Activated T-cell treated with anti-CD3 and anti-CD28 coated beads for 1 hour (primary cell): ENCODE results near the gene C10orf143.
"Not testable (repeated sequence)": the region's sequence is repeated elsewhere in the genome, so short reads cannot be mapped to it uniquely, and the experiment has no call there.

ENCODE experiments used
- DNase-seq: peaks from one replicate; pipeline ENCODE4 v3.0.0-alpha.2; 2020; ENCODE audit warnings: low read depth

Gene C10orf143

GRCh38 chr10:130111113-130111851 is 652 bp upstream of the C10orf143 start:
- DNase-seq, result peak; percentile 87

DNA sequence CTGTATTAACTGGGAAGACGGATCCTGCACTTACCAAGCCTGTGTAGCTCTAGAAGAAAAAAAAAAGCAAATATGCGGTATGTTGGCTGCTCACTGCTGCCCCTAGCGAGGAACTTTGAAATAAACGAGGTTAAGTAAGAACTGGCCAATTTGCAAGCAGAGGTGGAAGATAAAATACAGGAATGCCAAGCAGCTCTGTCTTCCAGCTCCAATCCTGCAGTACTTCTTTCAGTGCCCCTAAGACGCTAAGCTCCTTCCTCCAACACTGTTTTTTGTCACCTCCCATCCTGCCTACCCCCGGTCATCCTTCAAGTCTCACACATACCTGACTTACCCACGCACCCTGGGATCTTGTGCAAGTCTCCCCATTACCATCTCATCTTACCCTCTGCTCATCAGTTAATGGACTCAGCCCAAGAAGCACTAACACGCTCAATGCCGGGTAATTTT is 809 bp downstream of the C10orf143 start:
- peak; percentile 61 for DNase-seq

- DNase-seq, result no peak
Observed at GRCh38 chr10:130108934-130109604, 1.6 kb downstream of the C10orf143 start.

GRCh38 chr10:130108146-130108545 is 2.5 kb downstream of the C10orf143 start:
- not testable (repeated sequence) for DNase-seq

GRCh38 chr10:130105724-130106123 is 4.9 kb downstream of the C10orf143 start:
- DNase-seq, result no peak

- DNase-seq, result no peak
Observed at GRCh38 chr10:130099344-130099743, 11.3 kb downstream of the C10orf143 start.

- not testable (repeated sequence) for DNase-seq
Observed at GRCh38 chr10:130090565-130090964, 20.1 kb downstream of the C10orf143 start.

GRCh38 chr10:130080461-130080814 is 30.2 kb downstream of the C10orf143 start:
- DNase-seq, result no peak

DNA sequence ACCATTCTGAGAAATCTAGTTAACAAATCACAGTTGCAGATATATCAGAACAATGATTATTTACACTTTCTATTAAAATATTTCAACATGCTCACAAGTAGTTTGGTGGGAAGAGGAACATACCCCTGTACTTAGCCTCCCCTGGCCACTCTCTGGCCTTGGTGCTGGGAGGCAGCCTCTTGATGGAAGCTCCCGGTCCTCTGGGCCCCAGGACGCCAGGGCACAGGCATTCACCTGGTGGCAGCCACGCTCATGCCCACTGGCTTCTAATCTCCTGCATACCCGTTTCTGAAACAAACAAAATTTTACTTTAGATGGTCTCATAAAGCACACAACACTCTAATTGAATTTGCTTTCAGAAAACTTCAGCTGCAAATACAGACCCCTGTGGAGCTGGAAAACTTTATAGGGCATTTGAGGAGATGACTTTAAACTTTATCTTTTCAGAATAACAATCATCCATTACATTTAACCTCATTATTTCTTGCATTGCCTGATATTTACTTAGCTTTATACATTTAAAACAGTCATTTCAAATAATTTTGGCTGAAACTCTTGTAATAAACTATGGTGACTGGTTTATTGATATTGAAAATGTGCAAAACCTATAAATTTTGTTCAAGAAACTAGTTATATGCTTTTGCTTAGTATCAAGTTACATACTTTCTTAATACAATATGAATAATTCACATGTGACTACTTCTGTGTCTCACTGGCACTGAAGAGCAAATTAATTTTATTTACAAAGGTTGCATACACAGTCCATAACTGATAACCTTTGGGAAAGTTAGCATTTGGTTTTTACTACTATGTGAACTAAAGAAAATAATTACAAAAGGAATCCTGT is 30.8 kb downstream of the C10orf143 start:
- DNase-seq, result no peak

GRCh38 chr10:130078120-130078519 is 32.5 kb downstream of the C10orf143 start:
- DNase-seq, result no peak

GRCh38 chr10:130076681-130077080 is 33.9 kb downstream of the C10orf143 start:
- DNase-seq, result no peak

DNA sequence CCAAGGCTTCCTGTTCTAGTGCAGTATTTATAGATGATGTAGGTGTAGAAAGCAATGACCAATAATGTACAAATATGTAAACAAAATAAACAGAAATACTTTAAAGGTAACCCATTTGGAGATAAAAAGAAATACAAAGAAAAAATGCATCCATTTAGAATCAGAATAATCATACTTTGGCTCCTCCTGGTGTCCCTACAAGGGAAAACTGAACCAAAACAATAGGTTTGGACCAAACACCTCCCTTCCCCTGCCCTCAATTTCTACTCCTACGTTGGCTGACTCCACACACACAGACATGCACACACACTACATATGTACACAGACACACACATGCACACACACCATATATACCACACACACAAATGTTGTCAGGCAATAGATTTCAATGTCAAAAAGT is 36.0 kb downstream of the C10orf143 start:
- no peak for DNase-seq

DNA sequence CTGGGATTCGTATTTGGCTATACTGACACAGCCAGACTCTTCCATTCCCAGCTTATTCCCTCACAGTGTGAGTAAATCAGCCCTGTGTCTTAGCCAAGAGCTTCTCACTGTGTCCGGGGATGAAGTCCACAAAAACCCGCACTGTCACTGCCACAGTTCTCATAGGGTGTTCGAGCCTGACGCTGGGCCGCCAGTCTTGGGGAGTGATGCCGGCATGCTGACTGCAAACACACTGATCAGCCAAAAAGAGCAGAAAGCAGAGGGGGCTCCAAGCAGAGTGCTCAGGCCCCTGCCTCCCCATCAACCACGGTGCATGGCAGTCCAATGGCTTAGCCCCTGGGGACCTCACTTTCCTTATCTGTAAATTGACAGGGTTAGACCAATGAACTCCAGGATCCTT is 36.7 kb downstream of the C10orf143 start:
- DNase-seq, result no peak

DNA sequence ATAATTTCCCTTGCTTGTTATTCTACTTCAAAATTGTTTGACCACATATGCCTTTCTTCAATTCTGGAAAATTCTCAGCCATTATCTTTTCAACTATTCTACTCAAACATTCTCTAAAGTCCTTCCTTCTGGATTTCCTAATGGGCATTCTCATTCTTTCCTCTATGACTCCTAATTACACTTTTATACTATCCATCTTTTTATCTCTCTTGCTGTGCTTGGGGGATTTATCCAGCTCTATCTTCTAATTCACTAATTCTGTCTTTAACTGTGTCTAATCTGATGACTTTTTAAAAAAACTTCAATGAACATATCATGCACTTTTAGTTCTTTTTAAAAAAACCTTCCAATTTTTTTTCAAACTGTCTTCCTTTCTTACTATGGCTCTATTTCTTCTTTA is 38.4 kb downstream of the C10orf143 start:
- no peak for DNase-seq

DNA sequence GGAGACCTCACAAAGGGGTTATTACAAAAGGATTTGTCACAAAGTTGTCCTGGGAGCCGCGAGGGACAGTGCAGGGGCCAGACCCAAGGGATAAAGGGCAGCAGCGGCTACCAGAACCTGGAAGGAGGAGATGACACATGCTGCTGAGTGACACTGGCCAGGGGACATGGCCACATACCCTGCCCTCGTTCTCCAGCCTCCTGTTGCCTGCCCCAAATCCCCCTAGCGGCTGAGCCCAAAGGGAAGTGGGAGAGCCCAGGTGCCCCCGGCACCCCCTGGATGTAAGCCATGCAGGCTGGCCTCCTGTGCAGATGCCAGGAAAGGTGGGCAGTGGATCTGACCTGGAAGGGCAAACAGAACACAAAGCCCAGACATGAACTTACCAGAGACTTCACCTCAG is 42.7 kb downstream of the C10orf143 start:
- no peak for DNase-seq

GRCh38 chr10:130066743-130067142 is 43.9 kb downstream of the C10orf143 start:
- DNase-seq, result no peak

DNA sequence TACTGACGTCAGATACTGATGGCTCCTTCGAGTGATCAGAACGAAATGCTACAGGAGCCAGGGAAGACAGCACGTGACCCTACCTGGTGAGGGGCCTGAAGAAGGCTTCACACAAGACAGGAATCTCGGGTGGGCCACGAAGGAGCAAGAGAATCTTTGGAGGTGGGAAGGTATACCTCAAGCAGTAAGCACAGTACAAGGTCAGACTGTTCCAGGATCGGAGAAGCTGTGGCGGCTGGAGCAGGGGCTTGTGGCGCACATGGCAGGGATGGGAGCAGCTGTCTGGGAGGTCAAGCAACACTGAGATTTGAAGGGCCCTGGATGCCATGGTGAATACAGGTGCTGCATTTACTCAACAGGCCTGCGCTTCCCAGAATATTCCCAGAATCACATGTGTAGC is 45.4 kb downstream of the C10orf143 start:
- DNase-seq, result no peak

- DNase-seq, result no peak
Observed at GRCh38 chr10:130064783-130065182, 45.8 kb downstream of the C10orf143 start.

DNA sequence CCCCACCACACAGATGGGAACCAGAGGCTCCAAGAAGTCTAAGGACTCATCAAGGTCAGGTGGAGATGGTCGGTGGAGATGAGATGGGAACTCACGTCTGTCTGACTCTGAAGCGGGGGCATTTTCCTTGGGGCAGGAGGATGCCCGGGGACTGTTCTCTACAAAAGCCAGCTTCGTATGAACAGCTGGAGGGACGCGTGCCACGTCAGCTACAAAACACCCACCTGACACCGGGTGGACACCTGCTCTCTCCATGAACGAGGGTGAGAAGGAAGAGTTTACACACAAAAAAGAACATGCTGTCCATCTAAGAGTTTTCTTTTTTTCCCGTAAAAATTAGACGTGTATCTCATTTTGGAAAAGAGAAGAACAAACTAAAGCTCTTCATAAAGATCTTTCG is 47.7 kb downstream of the C10orf143 start:
- no peak for DNase-seq

- DNase-seq, result no peak
Observed at GRCh38 chr10:130062201-130062600, 48.4 kb downstream of the C10orf143 start.

DNA sequence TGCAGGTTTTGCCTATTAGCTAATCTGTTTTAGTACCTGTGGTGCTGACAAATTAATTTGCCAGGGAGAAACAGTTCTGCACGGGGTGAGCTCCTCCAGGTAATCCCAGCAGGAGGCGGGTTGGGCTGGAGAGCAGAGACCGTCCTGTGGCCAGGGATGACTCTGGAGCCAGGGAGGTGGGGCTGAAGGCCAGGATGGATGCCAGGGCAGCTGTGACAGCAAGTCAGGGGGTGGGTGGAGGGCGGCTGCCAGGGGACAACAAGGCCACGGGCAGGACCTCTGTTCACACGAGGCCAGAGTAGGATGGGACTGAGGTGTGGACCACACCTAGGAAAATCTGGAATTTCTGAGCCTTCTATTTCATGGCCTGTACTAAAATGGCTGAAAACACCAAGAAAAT is 48.9 kb downstream of the C10orf143 start:
- DNase-seq, result no peak

DNA sequence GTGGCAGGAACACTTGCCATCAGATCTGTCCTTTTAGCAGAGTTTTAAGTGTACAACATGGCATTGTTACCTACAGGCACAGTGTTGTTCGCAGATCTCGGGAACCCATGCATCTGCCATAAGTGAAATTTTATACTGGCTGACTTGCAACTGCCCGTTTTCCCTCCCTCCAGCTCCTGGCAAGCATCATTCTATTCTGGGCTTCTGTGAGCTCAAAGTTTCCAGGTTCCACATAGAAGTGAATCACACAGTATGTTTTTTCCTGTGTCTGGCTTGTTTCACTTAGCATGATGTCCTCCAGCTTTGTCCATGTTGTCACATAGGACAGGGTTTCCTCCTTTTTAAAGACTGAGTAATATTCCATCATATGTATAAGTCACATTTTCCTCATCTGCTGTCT is 56.6 kb downstream of the C10orf143 start:
- DNase-seq, result no peak

GRCh38 chr10:130053561-130053960 is 57.1 kb downstream of the C10orf143 start:
- no peak for DNase-seq
